AG04449 (cell line): Measurements from ENCODE around the gene CD72.

ENCODE experiments used
- CTCF ChIA-PET: fragments of 350-600 bp; formaldehyde crosslinking; extraction: SDS; loops from one replicate; lab custom pipeline; 2021; ENCODE audit warnings: antibody characterized with exemption; lab: Yijun Ruan, JAX
- POLR2A ChIA-PET: fragments of 400-600, 350-600 bp; formaldehyde crosslinking; extraction: SDS; loops from one replicate; lab custom pipeline; 2020; ENCODE audit warnings: antibody characterized with exemption, inconsistent platforms; lab: Yijun Ruan, JAX
- DNase-seq: peaks from one replicate; pipeline ENCODE4 v3.0.0-alpha.2; 2010; ENCODE audit warnings: low read depth, low spot score
- H3K4me3 ChIP-seq: 2 replicates; pipeline ENCODE4 v1.5.1; 2011; ENCODE audit warnings: low read depth, mild to moderate bottlenecking, control low read depth, low read length
- CTCF ChIP-seq: IDR thresholded peaks from one replicate; pipeline ENCODE4 v1.5.1; 2011; ENCODE audit warnings: mild to moderate bottlenecking, moderate library complexity, low read length, control low read depth, inconsistent platforms; ENCODE audit not compliant: insufficient read depth; ENCODE audit errors: missing control alignments

CD72 gene

GRCh38 chr9:35658968-35659220, 40.7 kb upstream of the CD72 start:
- POLR2A ChIA-PET: interaction anchor here (1.4 to 3.5 kb wide), 7 partner anchors 21 to 169 kb away, joined by 4 to 39 read pairs (median 6); partner anchors contain the start of genes CREB3, RUSC2, TLN1 and TPM2
- no peak for DNase-seq
- no peak for TF ChIP-seq CTCF
- CTCF ChIA-PET: interaction anchor here (0.8 to 11.9 kb wide), 15 partner anchors 9 to 155 kb away, joined by 3 to 148 read pairs (median 4); partner anchors contain the start of genes CA9, HINT2 and TPM2
- peak overlapping the region; percentile 97 for H3K4me3 ChIP-seq

- peak within 1 kb of the TSS; percentile 97 for H3K4me3 ChIP-seq
- ChIA-PET CTCF (interaction anchor here (0.5 to 11.9 kb wide), 29 partner anchors 8 to 156 kb away, joined by 3 to 148 read pairs (median 3); partner anchors contain the start of genes CA9, HINT2 and TPM2), POLR2A (interaction anchor here (0.6 to 3.5 kb wide), 11 partner anchors 12 to 169 kb away, joined by 3 to 39 read pairs (median 6); partner anchors contain the start of genes CREB3, RUSC2, TLN1 and TPM2)
- peak; percentile 78 for TF ChIP-seq CTCF
- no peak for DNase-seq
These were observed 40.1 kb upstream of the CD72 start, which contains the start of gene CCDC107 for GRCh38 chr9:35658137-35658967. CCDC107 (plus strand) TSS chr9:35658292; CDS start chr9:35658380, 88 bp downstream.

- ChIA-PET CTCF (interaction anchor here (0.5 to 11.9 kb wide), 23 partner anchors 9 to 157 kb away, joined by 3 to 148 read pairs (median 4); partner anchors contain the start of genes HINT2 and TPM2), POLR2A (interaction anchor here (0.6 to 3.5 kb wide), 11 partner anchors 11 to 168 kb away, joined by 3 to 39 read pairs (median 6); partner anchors contain the start of genes CREB3, RUSC2, TLN1 and TPM2)
- peak; percentile 99 for DNase-seq
- peak within 1 kb of the TSS; percentile 97 for H3K4me3 ChIP-seq
- peak; percentile 42 for TF ChIP-seq CTCF
These were observed 39.4 kb upstream of the CD72 start, which contains the start of gene RMRP for GRCh38 chr9:35657546-35658136. RMRP (minus strand) TSS chr9:35658019.

- TF ChIP-seq CTCF: no peak
- ChIA-PET POLR2A (interaction anchor here (1.2 to 3.5 kb wide), 8 partner anchors 11 to 167 kb away, joined by 3 to 39 read pairs (median 6); partner anchors contain the start of genes CREB3, RUSC2, TLN1 and TPM2), CTCF (interaction anchor here (1.1 to 11.9 kb wide), 16 partner anchors 11 to 179 kb away, joined by 3 to 148 read pairs (median 4); partner anchors contain the start of genes CREB3, HINT2, TLN1 and TPM2)
- DNase-seq: no peak
- H3K4me3 ChIP-seq: peak overlapping the region; percentile 53
These were observed 38.8 kb upstream of the CD72 start for GRCh38 chr9:35656831-35657545.

GRCh38 chr9:35656348-35656747, 38.1 kb upstream of the CD72 start:
- TF ChIP-seq CTCF: no peak
- DNase-seq: no peak
- CTCF ChIA-PET: interaction anchor here (1.1 to 11.9 kb wide), 13 partner anchors 8 to 178 kb away, joined by 3 to 148 read pairs (median 4); partner anchors contain the start of genes ARHGEF39, CREB3, HINT2 and TLN1
- no peak overlapping the region for H3K4me3 ChIP-seq
- POLR2A ChIA-PET: interaction anchor here (3.5 kb wide), 1 partner anchor 33 kb away, joined by 39 read pairs; the partner anchor contains the start of gene TPM2
